ENCODE data around the gene GBP5. TPM values are rescaled to one million over a fixed set of nuclear protein-coding genes. Genes with fewer than 3 reads are reported as not detected.
A peak's percentile ranks its signal among the peaks of the same experiment; 100 is the strongest.

Gene GBP5
- total and polyA plus RNA-seq, 2 of the 13 experiments (the other 11 are each of a cell fraction or from before 2014, with no cell fraction given) = 0.01 TPM; not detected in 1

DNA sequence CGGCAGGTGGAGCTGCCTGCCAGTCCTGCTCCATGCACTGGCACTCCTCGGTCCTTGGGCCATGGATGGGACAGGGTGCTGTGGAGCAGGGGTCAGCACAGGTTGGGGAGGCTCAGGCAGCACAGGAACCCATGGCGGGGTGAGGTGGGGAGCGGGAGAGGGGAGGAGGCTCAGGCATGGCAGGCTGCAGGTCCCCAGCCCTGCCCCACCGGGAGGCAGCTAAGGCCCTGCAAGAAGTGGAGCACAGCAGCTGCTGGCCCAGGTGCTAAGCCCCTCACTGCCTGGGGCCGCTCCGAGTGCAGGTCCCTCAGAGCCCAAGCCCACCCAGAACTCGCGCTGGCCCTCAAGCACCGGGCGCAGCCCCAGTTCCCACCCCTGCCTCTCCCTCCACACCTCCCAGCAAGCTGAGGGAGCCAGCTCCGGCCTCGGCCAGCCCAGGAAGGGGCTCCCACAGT is 691 bp upstream of the GBP5 start:
- in situ Hi-C loops (cut with HindIII; ENCODE audit: extremely low pct_ligation_motif_present, low pct_unique_long_range_greater_than_20kb) (no loop called here), intact Hi-C loops (cut with micrococcal nuclease; ENCODE audit: unreplicated experiment) (no loop called here)
- CTCF ChIA-PET (ENCODE audit: low intra/inter-chr PET ratio, low total read pairs) = no interaction called here

DNA sequence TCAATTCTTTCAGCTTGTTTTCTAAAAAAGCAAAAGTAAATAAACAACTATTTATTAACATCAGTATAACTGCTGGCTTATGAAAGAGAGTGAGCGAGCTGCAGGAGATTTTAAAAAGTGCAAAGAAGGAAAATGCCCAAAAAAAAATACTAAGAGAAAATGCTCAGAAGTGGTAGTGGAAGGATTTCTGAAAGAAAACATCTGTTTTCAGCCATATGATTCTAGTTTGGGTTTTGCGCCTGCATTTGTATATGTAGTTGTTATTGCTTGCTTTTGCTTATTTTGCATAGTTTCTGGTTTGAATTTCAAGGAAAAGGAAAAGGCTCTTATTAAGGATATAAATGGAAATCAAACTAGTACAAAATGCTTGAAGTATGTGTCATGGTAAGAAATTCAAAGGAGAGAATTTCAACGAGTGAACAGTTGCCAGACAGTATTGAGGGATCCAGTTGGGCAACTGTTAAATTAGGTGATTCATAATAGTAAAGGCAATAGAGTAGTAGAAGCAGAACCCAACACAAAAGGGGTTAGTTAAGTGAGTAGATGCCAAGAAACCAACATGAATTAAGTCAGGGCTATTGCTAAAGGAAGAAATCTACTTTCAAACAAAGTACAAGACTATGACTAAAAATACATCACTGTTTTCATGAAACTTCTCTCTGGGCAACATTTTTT is 1.2 kb downstream of the GBP5 start:
- no peak for FAIRE-seq
- H3K27me3 ChIP-seq (ENCODE audit: control insufficient read depth in 1 of 2, insufficient read depth in 2 of 2, low read length in 2 of 2) = no peaks in the 10 kb centered on the region; a peak in 2 of 5 replicates
- TF ChIP-seq ZNF747 (CRISPR knock-in tag; IDR thresholded peaks at IDR 0.05; ENCODE audit: borderline replicate concordance) (no peak), CSRNP1 (CRISPR knock-in tag; IDR thresholded peaks at IDR 0.05) (no peak), NCOA1 (CRISPR knock-in tag; IDR thresholded peaks at IDR 0.05) (no peak), ZNF333 (CRISPR knock-in tag; IDR thresholded peaks at IDR 0.05; ENCODE audit: borderline replicate concordance) (no peak)
- WGBS (ENCODE audit: low lambda C conversion rate) = 32% methylated on average over 3 of the region's 3 CpGs
- no peaks in the 10 kb centered on the region for H3K4me1 ChIP-seq (ENCODE audit: insufficient read depth, low read length)
- H3K36me3 ChIP-seq (replicated peaks in 1 of 2; ENCODE audit: control insufficient read depth in 1 of 2, insufficient read depth in 2 of 2, low read length in 2 of 2) = no peaks in the 10 kb centered on the region
- H3K4me2 ChIP-seq (ENCODE audit: low read depth, low read length) = no peak overlapping the region
- intact Hi-C loops (cut with micrococcal nuclease; ENCODE audit: unreplicated experiment) = no loop called here
- no peak for DNase-seq (ENCODE audit: low spot score)
- no peak overlapping the region for H3K9ac ChIP-seq (ENCODE audit: insufficient read depth, low read depth, low read length)
- no peak overlapping the region for H3K4me3 ChIP-seq (replicated peaks in 1 of 3; ENCODE audit: insufficient read depth in 1 of 3, low read depth in 2 of 3, low read length in 3 of 3)
- ChIA-PET POLR2A (no interaction called here), CTCF (ENCODE audit: low intra/inter-chr PET ratio, low total read pairs) (no interaction called here)
- H3K27ac ChIP-seq (ENCODE audit: extremely low read length, insufficient read depth, low read length) = no peak overlapping the region
- in situ Hi-C loops (cut with HindIII; ENCODE audit: extremely low pct_ligation_motif_present, low pct_unique_long_range_greater_than_20kb) = no loop called here
- H3K79me2 ChIP-seq (ENCODE audit: insufficient read depth, low read length) = no peaks in the 10 kb centered on the region
- no peaks in the 10 kb centered on the region for H4K20me1 ChIP-seq (ENCODE audit: insufficient read depth, low read length)
- H2AFZ ChIP-seq (ENCODE audit: low read length) = no peak overlapping the region
- ATAC-seq = no peak
- H3K9me3 ChIP-seq (ENCODE audit: low read length) = no peaks in the 10 kb centered on the region
- BruUV-seq (replicated peaks) = no TSS peak

More for the DNA sequence above, 691 bp upstream of the GBP5 start:
- Histone ChIP-seq H3K79me2 (ENCODE audit: insufficient read depth, low read length) (no peaks in the 10 kb centered on the region), H3K4me2 (ENCODE audit: low read depth, low read length) (no peak overlapping the region), H3K9me3 (ENCODE audit: low read length) (no peaks in the 10 kb centered on the region), H3K4me1 (ENCODE audit: insufficient read depth, low read length) (no peaks in the 10 kb centered on the region), H3K36me3 (replicated peaks in 1 of 2; ENCODE audit: control insufficient read depth in 1 of 2, insufficient read depth in 2 of 2, low read length in 2 of 2) (no peaks in the 10 kb centered on the region), H3K27ac (ENCODE audit: extremely low read length, insufficient read depth, low read length) (no peak overlapping the region), H4K20me1 (ENCODE audit: insufficient read depth, low read length) (no peaks in the 10 kb centered on the region), H2AFZ (ENCODE audit: low read length) (no peak overlapping the region), H3K4me3 (replicated peaks in 1 of 3; ENCODE audit: insufficient read depth in 1 of 3, low read depth in 2 of 3, low read length in 3 of 3) (no peak overlapping the region), H3K27me3 (ENCODE audit: control insufficient read depth in 1 of 2, insufficient read depth in 2 of 2, low read length in 2 of 2) (no peaks in the 10 kb centered on the region), H3K9ac (ENCODE audit: insufficient read depth, low read depth, low read length) (no peak overlapping the region)
- no TSS peak for BruUV-seq (replicated peaks)
- ATAC-seq (peak; percentile 29; the same call in 1 of the 3 replicates), FAIRE-seq (no peak), DNase-seq (ENCODE audit: low spot score) (no peak)
- no peak for TF ChIP-seq ZNF713 (CRISPR knock-in tag; IDR thresholded peaks at IDR 0.05)
- TF ChIP-seq CTCF (CRISPR knock-in tag; IDR thresholded peaks at IDR 0.05) = 0 out of 2 replicates have a peak, but pooled peaks have one; percentile 6
- 38% methylated on average over 4 of the region's 13 CpGs for WGBS (ENCODE audit: low lambda C conversion rate)
- POLR2A ChIA-PET = no interaction called here
